ENCODE results near the gene TEX264. TPM values are rescaled to one million over a fixed set of nuclear protein-coding genes. Genes with fewer than 3 reads are reported as not detected.
A peak's percentile ranks its signal among the peaks of the same experiment; 100 is the strongest.

The TEX264 gene
- total RNA-seq, 2 experiments from 2014 or later = 58.8 to 66.5 TPM

DNA sequence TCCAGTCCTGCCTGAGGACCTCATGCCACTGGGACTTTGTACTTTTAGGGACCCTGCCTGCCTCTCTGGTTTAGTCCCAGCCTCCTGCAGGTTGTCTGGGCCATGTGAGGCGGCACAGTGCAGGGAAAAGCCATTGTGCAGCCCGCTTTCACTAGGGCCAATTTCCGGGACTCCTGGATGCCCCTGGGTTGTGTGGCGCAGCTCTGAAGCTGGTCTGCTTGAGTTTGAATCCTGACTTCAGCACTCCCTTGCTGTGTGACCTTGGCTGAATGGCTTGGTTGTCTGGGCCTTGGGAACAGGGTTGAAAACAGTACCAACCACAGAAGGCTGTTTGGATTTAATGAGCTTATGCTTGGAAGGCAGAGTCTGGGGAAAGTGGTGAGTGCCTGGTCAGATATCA, 8.3 kb downstream of the TEX264 start:
- no peak for DNase-seq
- H3K27ac Mint-ChIP-seq = peak overlapping the region; percentile 75

DNA sequence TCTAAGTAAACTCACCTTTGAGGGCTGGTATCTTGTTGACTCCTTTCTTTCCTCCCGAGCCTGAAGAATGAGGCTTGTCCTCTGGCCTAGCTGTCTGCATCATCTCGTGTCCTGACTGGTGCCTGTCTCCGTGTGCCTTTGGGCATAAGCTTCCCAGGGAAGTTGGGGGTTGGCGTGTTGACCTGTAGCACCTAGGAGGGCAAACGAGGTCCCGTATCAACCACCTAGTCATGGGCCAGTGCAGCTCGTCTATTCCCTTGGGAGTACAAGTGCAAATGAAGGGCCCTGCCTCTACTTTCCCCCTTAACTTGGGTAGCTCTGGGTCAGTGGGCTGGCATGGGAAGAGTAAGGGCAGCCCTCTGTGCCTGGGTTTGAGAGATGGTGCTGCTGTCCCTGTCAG, 8.7 kb downstream of the TEX264 start:
- H3K4me3 Mint-ChIP-seq = no peak overlapping the region
- H3K27ac Mint-ChIP-seq = peak overlapping the region; percentile 75
- H3K36me3 Mint-ChIP-seq = peaks cover 31% of the 10 kb centered on the region
- DNase-seq (no peak), ATAC-seq (no peak)
- no peaks in the 10 kb centered on the region for H3K9me3 Mint-ChIP-seq (ENCODE audit: low read depth)
- no peaks in the 10 kb centered on the region for H3K27me3 Mint-ChIP-seq
- peaks cover 91% of the 10 kb centered on the region for H3K4me1 Mint-ChIP-seq
- CTCF ChIA-PET = interaction anchor here (0.9 to 12.0 kb wide), 5 partner anchors 11 to 290 kb away, joined by 3 to 269 read pairs (median 4); partner anchors contain the start of genes DCAF1 and TEX264

More for the DNA sequence above, 8.3 kb downstream of the TEX264 start:
- Mint-ChIP-seq H3K4me1 (peaks cover 91% of the 10 kb centered on the region), H3K4me3 (no peak overlapping the region), H3K36me3 (peaks cover 27% of the 10 kb centered on the region), H3K9me3 (ENCODE audit: low read depth) (no peaks in the 10 kb centered on the region), H3K27me3 (no peaks in the 10 kb centered on the region)
- no peak for ATAC-seq
- CTCF ChIA-PET = interaction anchor here (0.9 to 12.0 kb wide), 5 partner anchors 10 to 289 kb away, joined by 3 to 269 read pairs (median 4); partner anchors contain the start of genes DCAF1 and TEX264

DNA sequence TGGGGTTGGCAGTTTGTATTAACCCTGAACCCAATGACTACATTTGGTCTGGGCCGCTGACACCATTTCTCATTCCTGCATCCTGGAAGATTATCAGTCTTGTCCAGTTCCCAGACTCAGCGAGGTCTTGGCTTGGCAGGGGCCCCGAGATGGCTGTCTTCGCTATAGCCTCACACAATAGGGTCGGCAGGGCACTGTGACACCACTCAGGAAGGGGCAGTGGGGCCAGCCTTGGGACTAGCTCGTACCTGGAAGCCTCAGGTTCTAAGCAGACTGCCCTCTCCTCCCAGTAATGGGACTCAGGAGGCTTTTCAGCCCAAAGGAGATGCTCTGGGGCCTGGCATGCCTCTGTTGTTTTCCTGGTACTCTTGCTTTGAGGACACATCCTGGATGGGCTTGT, 9.1 kb downstream of the TEX264 start:
- H3K36me3 Mint-ChIP-seq = peaks cover 32% of the 10 kb centered on the region
- DNase-seq = no peak
- peaks cover 91% of the 10 kb centered on the region for H3K4me1 Mint-ChIP-seq
- ATAC-seq = no peak
- CTCF ChIA-PET = interaction anchor here (1.1 to 12.0 kb wide), 7 partner anchors 11 to 290 kb away, joined by 3 to 269 read pairs (median 23); partner anchors contain the start of genes DCAF1, RBM15B and TEX264
- no peaks in the 10 kb centered on the region for H3K27me3 Mint-ChIP-seq
- no peak overlapping the region for H3K4me3 Mint-ChIP-seq
- no peaks in the 10 kb centered on the region for H3K9me3 Mint-ChIP-seq (ENCODE audit: low read depth)
- peak overlapping the region; percentile 71 for H3K27ac Mint-ChIP-seq

GRCh38 chr3:51680663-51681230, 9.7 kb downstream of the TEX264 start:
- Mint-ChIP-seq H3K27me3 (no peaks in the 10 kb centered on the region), H3K27ac (peak overlapping the region; percentile 91), H3K9me3 (ENCODE audit: low read depth) (no peaks in the 10 kb centered on the region), H3K36me3 (peaks cover 32% of the 10 kb centered on the region), H3K4me1 (peaks cover 91% of the 10 kb centered on the region), H3K4me3 (peak overlapping the region; percentile 69)
- ATAC-seq = no peak
- CTCF ChIA-PET = interaction anchor here (0.9 to 12.0 kb wide), 16 partner anchors 11 to 1064 kb away, joined by 3 to 269 read pairs (median 6); partner anchors contain the start of genes DCAF1, RBM15B and TEX264
- no peak for DNase-seq

DNA sequence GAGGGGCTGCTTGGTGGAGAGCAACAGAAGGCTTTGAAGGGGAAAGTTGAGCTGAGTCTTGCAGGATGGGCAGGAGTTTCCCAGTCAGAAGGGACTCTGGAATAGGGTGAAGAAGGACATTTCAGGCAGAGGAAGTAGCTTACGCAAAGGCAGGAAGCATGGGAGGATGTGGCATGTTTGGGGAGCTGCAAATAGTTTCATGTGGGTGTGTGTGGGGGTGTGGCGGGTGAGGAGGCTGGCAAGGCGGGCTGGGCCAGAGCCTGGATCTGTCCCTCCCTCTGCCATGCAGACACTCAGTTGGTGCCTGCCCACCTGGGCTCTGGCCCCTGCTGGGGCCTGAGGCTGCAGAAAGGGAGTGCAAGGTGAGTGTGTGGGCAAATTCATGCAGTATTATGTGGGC, 10.4 kb downstream of the TEX264 start:
- Mint-ChIP-seq H3K4me1 (peaks cover 91% of the 10 kb centered on the region), H3K27me3 (no peaks in the 10 kb centered on the region), H3K27ac (peak overlapping the region; percentile 91), H3K4me3 (peak overlapping the region; percentile 69), H3K9me3 (ENCODE audit: low read depth) (no peaks in the 10 kb centered on the region), H3K36me3 (peaks cover 33% of the 10 kb centered on the region)
- CTCF ChIA-PET = interaction anchor here (0.8 to 12.0 kb wide), 25 partner anchors 10 to 1068 kb away, joined by 3 to 269 read pairs (median 5); partner anchors contain the start of genes DCAF1, MANF, RBM15B and TEX264
- peak; percentile 82 for DNase-seq
- ATAC-seq = peak; percentile 56

- Mint-ChIP-seq H3K27ac (peak overlapping the region; percentile 91), H3K4me1 (peaks cover 92% of the 10 kb centered on the region), H3K36me3 (peaks cover 31% of the 10 kb centered on the region), H3K27me3 (no peaks in the 10 kb centered on the region), H3K9me3 (ENCODE audit: low read depth) (no peaks in the 10 kb centered on the region), H3K4me3 (peak overlapping the region; percentile 69)
- ATAC-seq (peak; percentile 84), DNase-seq (peak; percentile 91)
- CTCF ChIA-PET = interaction anchor here (0.5 to 12.0 kb wide), 41 partner anchors 9 to 1068 kb away, joined by 3 to 269 read pairs (median 4); partner anchors contain the start of genes DCAF1, MANF, RAD54L2 and RBM15B
These were observed 11.0 kb downstream of the TEX264 start for GRCh38 chr3:51682079-51682478.

- no peaks in the 10 kb centered on the region for H3K27me3 Mint-ChIP-seq
- no peak overlapping the region for H3K4me3 Mint-ChIP-seq
- DNase-seq (no peak), ATAC-seq (no peak)
- H3K4me1 Mint-ChIP-seq = peaks cover 96% of the 10 kb centered on the region
- peak overlapping the region; percentile 91 for H3K27ac Mint-ChIP-seq
- CTCF ChIA-PET = interaction anchor here (0.5 to 12.0 kb wide), 36 partner anchors 9 to 1069 kb away, joined by 3 to 269 read pairs (median 4); partner anchors contain the start of genes DCAF1, MANF, RAD54L2 and RBM15B
- H3K9me3 Mint-ChIP-seq (ENCODE audit: low read depth) = no peaks in the 10 kb centered on the region
- H3K36me3 Mint-ChIP-seq = peaks cover 34% of the 10 kb centered on the region
These were observed 11.5 kb downstream of the TEX264 start for GRCh38 chr3:51682526-51682925.

DNA sequence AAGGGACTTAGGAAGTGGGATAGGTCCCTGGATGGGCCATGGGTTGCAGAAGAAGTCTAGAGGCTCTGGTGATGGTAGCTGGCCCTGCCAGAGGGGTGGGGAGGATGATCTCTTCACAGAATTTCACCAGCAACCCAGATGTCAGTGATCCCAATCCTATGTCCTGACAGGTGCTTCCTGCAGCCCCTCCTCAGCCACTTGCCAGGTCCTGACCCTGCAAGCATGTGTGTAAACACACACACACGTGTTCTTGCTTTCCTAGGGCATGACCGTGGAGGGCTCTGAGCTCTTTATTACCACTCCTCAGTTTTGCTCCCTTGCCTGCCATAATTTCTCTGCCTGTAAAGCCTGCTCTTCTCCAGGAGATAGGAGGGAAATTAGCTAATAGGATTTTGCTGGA, 12.5 kb downstream of the TEX264 start:
- Mint-ChIP-seq H3K27me3 (no peaks in the 10 kb centered on the region), H3K27ac (no peak overlapping the region), H3K4me3 (no peak overlapping the region), H3K4me1 (peaks cover 96% of the 10 kb centered on the region), H3K36me3 (peaks cover 38% of the 10 kb centered on the region), H3K9me3 (ENCODE audit: low read depth) (no peaks in the 10 kb centered on the region)
- no peak for DNase-seq
- no peak for ATAC-seq
- CTCF ChIA-PET = interaction anchor here (0.7 to 12.0 kb wide), 5 partner anchors 14 to 294 kb away, joined by 3 to 269 read pairs (median 6); partner anchors contain the start of genes DCAF1 and TEX264

DNA sequence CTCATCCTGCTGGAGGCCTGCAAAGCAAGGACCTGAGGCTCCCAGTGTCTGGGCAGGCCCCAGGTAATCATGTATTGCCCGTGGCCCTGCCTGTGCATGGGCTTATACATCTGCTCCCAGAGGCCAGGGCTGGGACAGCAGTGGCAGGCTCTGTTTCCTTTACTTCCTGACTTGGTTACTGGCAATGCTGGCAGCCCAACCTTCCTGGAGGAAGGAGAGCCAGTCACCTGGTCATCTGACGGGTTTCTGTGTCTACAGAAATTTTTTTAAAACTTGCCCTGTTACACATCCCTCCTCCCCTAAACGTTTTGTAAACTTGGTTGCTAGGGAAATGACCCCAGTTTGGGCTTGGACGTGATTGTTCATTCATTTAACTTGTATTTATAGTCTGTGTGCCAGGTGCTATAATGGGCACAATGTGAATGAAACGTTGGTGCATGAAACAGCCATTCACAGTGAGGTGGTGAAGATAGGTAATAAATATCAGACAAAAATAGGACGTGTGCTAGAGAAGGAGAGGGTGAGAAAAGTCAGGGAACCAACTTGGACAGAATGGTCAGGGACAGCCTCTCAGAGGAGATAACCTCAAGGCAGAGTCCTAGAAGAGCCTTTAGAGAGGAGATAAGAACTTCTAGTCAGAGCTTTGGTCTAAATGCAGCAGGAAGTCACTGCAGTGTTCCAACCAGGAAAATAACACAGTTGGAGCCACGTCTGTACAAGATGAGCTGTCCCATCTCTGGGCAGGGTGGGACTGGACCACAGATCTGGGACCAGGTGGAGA, 14.1 kb downstream of the TEX264 start:
- Mint-ChIP-seq H3K4me3 (peak overlapping the region; percentile 56), H3K4me1 (peaks cover 80% of the 10 kb centered on the region)
- CTCF ChIA-PET = interaction anchor here (1.4 to 12.0 kb wide), 6 partner anchors 16 to 252 kb away, joined by 3 to 269 read pairs (median 20); partner anchors contain the start of genes DCAF1, RAD54L2 and TEX264

DNA sequence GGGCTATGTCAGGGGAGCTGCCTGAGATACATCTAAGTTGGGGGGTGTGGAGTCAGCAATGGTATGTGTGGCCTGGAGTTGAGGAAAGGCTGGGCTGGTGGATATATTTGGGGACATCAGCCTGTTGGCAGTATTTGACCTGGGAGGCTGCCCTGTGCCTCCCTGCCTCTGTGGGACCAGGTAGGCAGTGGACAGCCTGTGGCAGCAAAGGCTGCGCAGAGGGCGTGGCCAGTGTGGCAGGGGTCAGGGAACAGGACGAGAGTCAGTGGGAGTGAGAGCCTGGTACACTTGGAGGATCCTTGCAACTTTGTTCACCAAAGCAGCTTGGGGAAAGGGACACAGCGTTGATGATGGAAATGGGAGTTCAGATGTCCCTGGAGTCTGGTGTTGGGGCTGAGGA, 15.0 kb downstream of the TEX264 start:
- peaks cover 41% of the 10 kb centered on the region for H3K36me3 Mint-ChIP-seq
- peaks cover 75% of the 10 kb centered on the region for H3K4me1 Mint-ChIP-seq
- H3K4me3 Mint-ChIP-seq = peak overlapping the region; percentile 56
- peak overlapping the region; percentile 95 for H3K27ac Mint-ChIP-seq
- DNase-seq (no peak), ATAC-seq (no peak)
- H3K27me3 Mint-ChIP-seq = no peaks in the 10 kb centered on the region
- no peaks in the 10 kb centered on the region for H3K9me3 Mint-ChIP-seq (ENCODE audit: low read depth)
- CTCF ChIA-PET = interaction anchor here (0.6 to 12.0 kb wide), 10 partner anchors 9 to 297 kb away, joined by 3 to 269 read pairs (median 7); partner anchors contain the start of genes DCAF1, RAD54L2 and TEX264

More for the DNA sequence above, 14.1 kb downstream of the TEX264 start:
- Mint-ChIP-seq H3K9me3 (ENCODE audit: low read depth) (no peaks in the 10 kb centered on the region), H3K36me3 (peaks cover 38% of the 10 kb centered on the region), H3K27me3 (no peaks in the 10 kb centered on the region), H3K27ac (peak overlapping the region; percentile 95)
- no peak for ATAC-seq
- DNase-seq = no peak

- H3K27ac Mint-ChIP-seq = peak overlapping the region; percentile 95
- H3K9me3 Mint-ChIP-seq (ENCODE audit: low read depth) = no peaks in the 10 kb centered on the region
- no peaks in the 10 kb centered on the region for H3K27me3 Mint-ChIP-seq
- H3K4me3 Mint-ChIP-seq = peak overlapping the region; percentile 56
- ATAC-seq = peak; percentile 78
- peak; percentile 96 for DNase-seq
- peaks cover 38% of the 10 kb centered on the region for H3K36me3 Mint-ChIP-seq
- CTCF ChIA-PET = interaction anchor here (0.6 to 12.0 kb wide), 10 partner anchors 8 to 298 kb away, joined by 3 to 269 read pairs (median 7); partner anchors contain the start of genes DCAF1, RAD54L2 and TEX264
- H3K4me1 Mint-ChIP-seq = peaks cover 69% of the 10 kb centered on the region
These were observed 15.6 kb downstream of the TEX264 start for GRCh38 chr3:51686512-51687215.

DNA sequence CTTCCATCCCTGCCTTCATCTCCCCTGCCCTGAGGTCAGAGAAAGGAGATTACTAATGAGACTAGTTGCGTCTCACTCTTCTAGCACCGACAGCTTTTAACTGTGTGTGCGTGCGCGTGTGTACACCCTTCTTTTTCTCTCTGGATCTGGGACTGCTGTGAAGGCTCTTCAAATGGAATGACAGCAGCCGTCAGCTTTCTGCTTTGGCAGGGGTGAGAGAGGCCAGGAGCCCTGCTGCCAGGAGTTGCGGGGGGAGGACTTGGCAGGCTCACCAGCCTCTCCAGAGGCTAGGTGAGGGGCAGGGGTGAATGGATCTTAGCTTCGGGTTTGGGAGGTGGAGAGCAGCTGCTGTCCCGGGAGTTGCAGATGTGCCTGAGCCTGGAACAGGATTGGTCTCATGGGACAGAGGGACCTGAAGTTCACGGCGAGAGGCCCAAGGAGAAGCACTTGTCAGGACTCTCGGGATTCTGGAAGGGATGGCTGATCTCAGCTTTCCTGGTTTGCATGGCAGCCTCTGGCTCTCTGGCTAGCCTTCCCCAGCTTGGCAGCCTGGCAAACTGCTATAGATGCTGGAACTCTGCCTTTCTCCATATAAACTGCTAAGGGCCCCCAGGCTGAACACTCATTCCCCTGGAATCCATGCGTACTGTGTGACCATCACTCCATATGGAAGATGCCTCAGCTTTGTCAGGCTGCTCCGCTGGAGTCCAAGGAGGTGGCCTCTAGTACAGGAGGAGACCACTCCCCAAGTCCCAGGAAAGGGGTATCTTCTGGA, 16.6 kb downstream of the TEX264 start:
- peaks cover 59% of the 10 kb centered on the region for H3K4me1 Mint-ChIP-seq

More for the DNA sequence above, 16.6 kb downstream of the TEX264 start:
- DNase-seq = no peak
- H3K4me3 Mint-ChIP-seq = no peak overlapping the region
- no peaks in the 10 kb centered on the region for H3K9me3 Mint-ChIP-seq (ENCODE audit: low read depth)
- H3K27me3 Mint-ChIP-seq = no peaks in the 10 kb centered on the region
- peak overlapping the region; percentile 95 for H3K27ac Mint-ChIP-seq
- peaks cover 36% of the 10 kb centered on the region for H3K36me3 Mint-ChIP-seq
- CTCF ChIA-PET = interaction anchor here (1.4 to 12.0 kb wide), 6 partner anchors 18 to 186 kb away, joined by 3 to 269 read pairs (median 20); partner anchors contain the start of genes DCAF1, RAD54L2 and TEX264
- no peak for ATAC-seq
